Activated T-helper 17 cell treated with anti-CD3 and anti-CD28 coated beads, Interleukin-2, amount 50 U/mL, for 72 hours (primary cell): Measurements from ENCODE around the gene TMED3. TPM values are rescaled to one million over a fixed set of nuclear protein-coding genes. Genes with fewer than 3 reads are reported as not detected.

Source experiments
- total RNA-seq, 2 donors: library from RNA; stranded (reverse); gene quantifications; one replicate each; pipeline ENCODE4 v1.2.3, GENCODE V29; 2022

Gene TMED3
- total RNA-seq, 2 donors from 2014 or later: 41.1 to 54.1 TPM

Other genes with a start within 250 kb of the TMED3 start
- not detected for gene RASGRF1, start 220.3 kb upstream of the TMED3 start, total RNA-seq
- gene ANKRD34C, start 28.4 kb upstream of the TMED3 start, total RNA-seq: not detected
- gene MINAR1, start 121.2 kb downstream of the TMED3 start, total RNA-seq: under 1 TPM; 0.77 to 0.93 TPM